Measurements from ENCODE around the gene ZBTB47.

GRCh38 chr3:42649783-42650182 lies 3.7 kb upstream of the ZBTB47 start:
- TF ChIP-seq EZH2 (IDR thresholded peaks at IDR 0.05; ENCODE audit: insufficient read depth, poor library complexity, severe bottlenecking) (no peak), EZH2phosphoT487 (IDR thresholded peaks at IDR 0.05; ENCODE audit: insufficient read depth, low read depth) (no peak)

All from GM23248 (cell line).